Fibroblast of lung (primary cell): Measurements from ENCODE around the gene ATP2B2. TPM values are rescaled to one million over a fixed set of nuclear protein-coding genes. Genes with fewer than 3 reads are reported as not detected.

ENCODE experiments used
- DNase-seq, 2 donors: peaks; one replicate each; pipeline versions ENCODE4 v3.0.0 to v3.0.0-alpha.2; 2010; ENCODE audit warnings: low read depth in 2 of 2
- H2AFZ ChIP-seq: 2 replicates; pipeline ENCODE4 v1.5.1; 2012; ENCODE audit warnings: low read length, control low read depth, inconsistent platforms
- H3K27ac ChIP-seq: 2 replicates; pipeline ENCODE4 v1.5.1; 2011; ENCODE audit warnings: low read length, control low read depth; ENCODE audit not compliant: insufficient read depth
- H3K27me3 ChIP-seq: 2 replicates; pipeline ENCODE4 v1.5.1; 2011; ENCODE audit warnings: mild to moderate bottlenecking, low read length; ENCODE audit not compliant: control insufficient read depth, insufficient read depth
- H3K36me3 ChIP-seq: 2 replicates; pipeline ENCODE4 v1.5.1; 2011; ENCODE audit warnings: low read length; ENCODE audit not compliant: control insufficient read depth, insufficient read depth
- H3K4me1 ChIP-seq: 2 replicates; pipeline ENCODE4 v1.5.1; 2011; ENCODE audit warnings: low read length; ENCODE audit not compliant: control insufficient read depth, insufficient read depth; ENCODE audit errors: extremely low read depth
- H3K4me2 ChIP-seq: 2 replicates; pipeline ENCODE4 v1.5.1; 2011; ENCODE audit warnings: low read length, control low read depth; ENCODE audit not compliant: insufficient read depth; ENCODE audit errors: extremely low read depth
- H3K4me3 ChIP-seq, 4 experiments: fragments of 200-600 bp in 1 of 4; sonication (generic) in 1 of 4; replicated peaks in 1 of 4; 2 replicates each; pipeline ENCODE4 v1.5.1; 2011 to 2016; ENCODE audit warnings: low read length in 4 of 4, low read depth in 3 of 4, mild to moderate bottlenecking in 3 of 4, control low read depth in 2 of 4, inconsistent platforms in 1 of 4, mixed read lengths in 1 of 4; ENCODE audit not compliant: insufficient read depth in 1 of 4; ENCODE audit errors: control extremely low read depth in 1 of 4
- H3K79me2 ChIP-seq: 2 replicates; pipeline ENCODE4 v1.5.1; 2012; ENCODE audit warnings: mild to moderate bottlenecking, low read length, inconsistent platforms; ENCODE audit not compliant: control insufficient read depth, insufficient read depth
- H3K9ac ChIP-seq: 2 replicates; pipeline ENCODE4 v1.5.1; 2011; ENCODE audit warnings: mild to moderate bottlenecking, low read length, control low read depth; ENCODE audit not compliant: insufficient read depth
- H3K9me3 ChIP-seq: 2 replicates; pipeline ENCODE4 v1.5.1; 2012; ENCODE audit warnings: low read depth, low read length; ENCODE audit not compliant: control insufficient read depth, insufficient read depth
- H4K20me1 ChIP-seq: 2 replicates; pipeline ENCODE4 v1.5.1; 2011; ENCODE audit warnings: low read length; ENCODE audit not compliant: control insufficient read depth, insufficient read depth; ENCODE audit errors: extremely low read depth
- EZH2 ChIP-seq: IDR thresholded peaks from 2 replicates; pipeline ENCODE4 v1.5.1; 2012; ENCODE audit warnings: low read length, control low read depth, mild to moderate bottlenecking; ENCODE audit errors: missing control alignments
- polyA plus RNA-seq, 2 donors: library from polyadenylated mRNA; depleted of rRNA in 1 of 2; stranded (reverse) in 1 of 2; unstranded in 1 of 2; fragments of >200 nt; gene quantifications; 2 replicates each; pipeline ENCODE4 v1.2.1, GENCODE V29; 2011 to 2012; ENCODE audit warnings: missing spikeins in 1 of 2
- total RNA-seq: library from RNA; depleted of rRNA; stranded (reverse); fragments of >200 nt; gene quantifications from 2 replicates; pipeline ENCODE4 v1.2.1, GENCODE V29; 2014
- TF ChIP-seq, protein P1 (sequence below), 2 donors: IDR thresholded peaks in 1 of 2; conservative IDR thresholded peaks in 1 of 2; 1 replicate in 1 of 2; 2 replicates in 1 of 2; pipeline ENCODE4 v1.5.1; 2011 to 2012; ENCODE audit warnings: low read length in 2 of 2, control low read depth in 1 of 2, inconsistent platforms in 1 of 2, low read depth in 1 of 2, mild to moderate bottlenecking in 1 of 2

Gene ATP2B2
- total and polyA plus RNA-seq, 2 donors (not counting 1 experiment from before 2014, with no cell fraction given) = not detected

DNA sequence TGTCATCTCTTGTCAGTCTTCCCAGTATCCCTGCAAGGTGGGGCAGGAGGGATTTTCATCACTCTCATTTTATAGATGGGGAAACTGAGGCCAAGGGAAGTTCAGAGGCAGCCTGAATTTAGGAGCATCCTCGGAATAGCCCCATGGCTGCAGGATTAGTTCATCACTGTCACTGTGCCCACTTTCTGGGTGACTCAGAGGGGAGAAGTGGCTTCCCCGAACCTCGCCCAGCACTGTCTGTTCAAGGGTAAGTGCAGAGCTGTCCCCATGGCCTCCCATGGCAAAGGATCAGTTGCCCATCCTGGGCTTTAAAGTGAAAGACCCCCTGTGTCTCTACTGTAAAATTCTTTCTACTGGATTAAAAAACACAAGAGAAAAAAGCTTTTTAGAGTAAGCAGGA, 124.5 kb downstream of the ATP2B2 start:
- H3K36me3 ChIP-seq = no peaks in the 10 kb centered on the region
- DNase-seq = peak; percentile 12 to 24
- H3K4me3 ChIP-seq = no peak overlapping the region
- H3K79me2 ChIP-seq = no peaks in the 10 kb centered on the region
- no peaks in the 10 kb centered on the region for H3K9me3 ChIP-seq
- H4K20me1 ChIP-seq = no peaks in the 10 kb centered on the region
- peaks cover 19% of the 10 kb centered on the region for H3K27me3 ChIP-seq
- H3K27ac ChIP-seq = no peak overlapping the region
- no peaks in the 10 kb centered on the region for H3K4me1 ChIP-seq
- no peak overlapping the region for H3K9ac ChIP-seq
- H2AFZ ChIP-seq = no peak overlapping the region
- no peak overlapping the region for H3K4me2 ChIP-seq
- TF ChIP-seq, protein P1, sequence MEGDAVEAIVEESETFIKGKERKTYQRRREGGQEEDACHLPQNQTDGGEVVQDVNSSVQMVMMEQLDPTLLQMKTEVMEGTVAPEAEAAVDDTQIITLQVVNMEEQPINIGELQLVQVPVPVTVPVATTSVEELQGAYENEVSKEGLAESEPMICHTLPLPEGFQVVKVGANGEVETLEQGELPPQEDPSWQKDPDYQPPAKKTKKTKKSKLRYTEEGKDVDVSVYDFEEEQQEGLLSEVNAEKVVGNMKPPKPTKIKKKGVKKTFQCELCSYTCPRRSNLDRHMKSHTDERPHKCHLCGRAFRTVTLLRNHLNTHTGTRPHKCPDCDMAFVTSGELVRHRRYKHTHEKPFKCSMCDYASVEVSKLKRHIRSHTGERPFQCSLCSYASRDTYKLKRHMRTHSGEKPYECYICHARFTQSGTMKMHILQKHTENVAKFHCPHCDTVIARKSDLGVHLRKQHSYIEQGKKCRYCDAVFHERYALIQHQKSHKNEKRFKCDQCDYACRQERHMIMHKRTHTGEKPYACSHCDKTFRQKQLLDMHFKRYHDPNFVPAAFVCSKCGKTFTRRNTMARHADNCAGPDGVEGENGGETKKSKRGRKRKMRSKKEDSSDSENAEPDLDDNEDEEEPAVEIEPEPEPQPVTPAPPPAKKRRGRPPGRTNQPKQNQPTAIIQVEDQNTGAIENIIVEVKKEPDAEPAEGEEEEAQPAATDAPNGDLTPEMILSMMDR (conservative IDR thresholded peaks at IDR 0.05 in 1 of 2, IDR thresholded peaks at IDR 0.05 in 1 of 2; ENCODE audit: low read depth in 1 of 2, low read length in 2 of 2) = no peak
- no peak for TF ChIP-seq EZH2

DNA sequence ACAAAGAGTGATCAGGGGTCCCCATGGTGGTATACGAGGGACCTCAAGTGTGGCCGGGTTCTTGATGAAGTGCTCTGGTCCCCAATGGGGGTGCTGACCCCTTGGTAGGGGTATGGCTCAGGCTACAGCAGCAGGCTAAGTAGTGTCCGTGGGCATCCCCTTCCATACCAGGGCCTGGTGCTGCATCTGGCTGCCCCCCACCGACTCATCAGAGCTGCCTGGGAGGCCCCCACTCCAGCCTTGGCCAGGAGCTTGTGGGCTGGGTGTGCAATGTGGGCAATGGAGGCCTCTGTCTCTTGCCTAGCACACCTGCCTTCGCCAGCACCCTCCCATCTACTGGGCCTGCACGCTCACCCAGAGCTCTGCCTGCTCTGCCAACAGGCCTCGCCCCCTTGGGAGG, 125.4 kb downstream of the ATP2B2 start:
- Histone ChIP-seq H2AFZ (no peak overlapping the region), H4K20me1 (no peaks in the 10 kb centered on the region), H3K4me3 (no peak overlapping the region), H3K27ac (no peak overlapping the region), H3K4me1 (no peaks in the 10 kb centered on the region), H3K9ac (no peak overlapping the region), H3K36me3 (no peaks in the 10 kb centered on the region), H3K79me2 (no peaks in the 10 kb centered on the region), H3K4me2 (no peak overlapping the region), H3K27me3 (peaks cover 19% of the 10 kb centered on the region), H3K9me3 (no peaks in the 10 kb centered on the region)
- TF ChIP-seq EZH2 = no peak
- TF ChIP-seq, protein P1 (conservative IDR thresholded peaks at IDR 0.05 in 1 of 2, IDR thresholded peaks at IDR 0.05 in 1 of 2; ENCODE audit: low read depth in 1 of 2, low read length in 2 of 2) = no peak
- DNase-seq = no peak

DNA sequence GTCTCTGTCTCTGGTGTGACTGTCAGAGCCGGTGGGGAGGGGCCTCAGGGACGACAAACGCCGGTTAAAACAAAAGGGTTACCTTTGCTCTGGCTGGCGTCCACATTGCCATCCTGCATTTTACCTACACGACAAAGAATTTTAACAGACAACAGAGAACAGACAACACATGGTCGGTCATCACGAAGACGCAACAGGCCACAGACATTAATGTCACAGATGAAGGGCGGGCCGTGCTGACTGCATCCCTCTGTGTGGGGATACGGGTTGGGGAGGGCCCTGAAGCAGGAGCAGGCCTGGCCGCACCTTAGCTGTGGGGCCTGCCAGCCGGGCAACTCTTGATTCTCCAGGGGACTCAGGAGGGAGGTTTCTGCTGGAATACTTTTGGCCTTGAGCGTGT, 126.2 kb downstream of the ATP2B2 start:
- H3K4me3 ChIP-seq = no peak overlapping the region
- H2AFZ ChIP-seq = no peak overlapping the region
- H4K20me1 ChIP-seq = no peaks in the 10 kb centered on the region
- H3K9ac ChIP-seq = no peak overlapping the region
- TF ChIP-seq, protein P1 (conservative IDR thresholded peaks at IDR 0.05 in 1 of 2, IDR thresholded peaks at IDR 0.05 in 1 of 2; ENCODE audit: low read depth in 1 of 2, low read length in 2 of 2) = no peak
- TF ChIP-seq EZH2 = no peak
- DNase-seq = no peak
- no peak overlapping the region for H3K27ac ChIP-seq
- no peaks in the 10 kb centered on the region for H3K36me3 ChIP-seq
- no peak overlapping the region for H3K4me2 ChIP-seq
- H3K79me2 ChIP-seq = no peaks in the 10 kb centered on the region
- H3K9me3 ChIP-seq = no peaks in the 10 kb centered on the region
- H3K4me1 ChIP-seq = no peaks in the 10 kb centered on the region
- peaks cover 16% of the 10 kb centered on the region for H3K27me3 ChIP-seq
